Fibroblast of lung (primary cell): Measurements from ENCODE around the gene ETV6. TPM values are rescaled to one million over a fixed set of nuclear protein-coding genes. Genes with fewer than 3 reads are reported as not detected.

ENCODE experiments used
- DNase-seq, 2 donors: peaks; one replicate each; pipeline versions ENCODE4 v3.0.0 to v3.0.0-alpha.2; 2010; ENCODE audit warnings: low read depth in 2 of 2
- H2AFZ ChIP-seq: 2 replicates; pipeline ENCODE4 v1.5.1; 2012; ENCODE audit warnings: low read length, control low read depth, inconsistent platforms
- H3K27ac ChIP-seq: 2 replicates; pipeline ENCODE4 v1.5.1; 2011; ENCODE audit warnings: low read length, control low read depth; ENCODE audit not compliant: insufficient read depth
- H3K27me3 ChIP-seq: 2 replicates; pipeline ENCODE4 v1.5.1; 2011; ENCODE audit warnings: mild to moderate bottlenecking, low read length; ENCODE audit not compliant: control insufficient read depth, insufficient read depth
- H3K36me3 ChIP-seq: 2 replicates; pipeline ENCODE4 v1.5.1; 2011; ENCODE audit warnings: low read length; ENCODE audit not compliant: control insufficient read depth, insufficient read depth
- H3K4me1 ChIP-seq: 2 replicates; pipeline ENCODE4 v1.5.1; 2011; ENCODE audit warnings: low read length; ENCODE audit not compliant: control insufficient read depth, insufficient read depth; ENCODE audit errors: extremely low read depth
- H3K4me2 ChIP-seq: 2 replicates; pipeline ENCODE4 v1.5.1; 2011; ENCODE audit warnings: low read length, control low read depth; ENCODE audit not compliant: insufficient read depth; ENCODE audit errors: extremely low read depth
- H3K4me3 ChIP-seq, 4 experiments: fragments of 200-600 bp in 1 of 4; sonication (generic) in 1 of 4; replicated peaks in 1 of 4; 2 replicates each; pipeline ENCODE4 v1.5.1; 2011 to 2016; ENCODE audit warnings: low read length in 4 of 4, low read depth in 3 of 4, mild to moderate bottlenecking in 3 of 4, control low read depth in 2 of 4, inconsistent platforms in 1 of 4, mixed read lengths in 1 of 4; ENCODE audit not compliant: insufficient read depth in 1 of 4; ENCODE audit errors: control extremely low read depth in 1 of 4
- H3K79me2 ChIP-seq: 2 replicates; pipeline ENCODE4 v1.5.1; 2012; ENCODE audit warnings: mild to moderate bottlenecking, low read length, inconsistent platforms; ENCODE audit not compliant: control insufficient read depth, insufficient read depth
- H3K9ac ChIP-seq: 2 replicates; pipeline ENCODE4 v1.5.1; 2011; ENCODE audit warnings: mild to moderate bottlenecking, low read length, control low read depth; ENCODE audit not compliant: insufficient read depth
- H3K9me3 ChIP-seq: 2 replicates; pipeline ENCODE4 v1.5.1; 2012; ENCODE audit warnings: low read depth, low read length; ENCODE audit not compliant: control insufficient read depth, insufficient read depth
- H4K20me1 ChIP-seq: 2 replicates; pipeline ENCODE4 v1.5.1; 2011; ENCODE audit warnings: low read length; ENCODE audit not compliant: control insufficient read depth, insufficient read depth; ENCODE audit errors: extremely low read depth
- CTCF ChIP-seq, 2 donors: IDR thresholded peaks in 1 of 2; conservative IDR thresholded peaks in 1 of 2; 1 replicate in 1 of 2; 2 replicates in 1 of 2; pipeline ENCODE4 v1.5.1; 2011 to 2012; ENCODE audit warnings: low read length in 2 of 2, control low read depth in 1 of 2, inconsistent platforms in 1 of 2, low read depth in 1 of 2, mild to moderate bottlenecking in 1 of 2
- EZH2 ChIP-seq: IDR thresholded peaks from 2 replicates; pipeline ENCODE4 v1.5.1; 2012; ENCODE audit warnings: low read length, control low read depth, mild to moderate bottlenecking; ENCODE audit errors: missing control alignments
- polyA plus RNA-seq, 2 donors: library from polyadenylated mRNA; depleted of rRNA in 1 of 2; stranded (reverse) in 1 of 2; unstranded in 1 of 2; fragments of >200 nt; gene quantifications; 2 replicates each; pipeline ENCODE4 v1.2.1, GENCODE V29; 2011 to 2012; ENCODE audit warnings: missing spikeins in 1 of 2
- total RNA-seq: library from RNA; depleted of rRNA; stranded (reverse); fragments of >200 nt; gene quantifications from 2 replicates; pipeline ENCODE4 v1.2.1, GENCODE V29; 2014

Gene ETV6
- total and polyA plus RNA-seq, 2 donors (not counting 1 experiment from before 2014, with no cell fraction given): 4.3 to 8.9 TPM

- Histone ChIP-seq H3K4me3 (peak overlapping the region in 3 of 4 experiments; percentile 75 to 88 (median 87)), H3K4me2 (peak overlapping the region; percentile 89), H3K36me3 (no peaks in the 10 kb centered on the region), H4K20me1 (peaks cover 2% of the 10 kb centered on the region), H3K27me3 (no peaks in the 10 kb centered on the region), H3K9ac (no peak overlapping the region), H3K4me1 (no peaks in the 10 kb centered on the region), H3K9me3 (no peaks in the 10 kb centered on the region), H3K27ac (peak overlapping the region; percentile 88), H2AFZ (peak overlapping the region; percentile 30), H3K79me2 (peaks cover 49% of the 10 kb centered on the region)
- TF ChIP-seq EZH2: no peak
- DNase-seq: peak; percentile 23 to 65
These were observed 3.8 kb downstream of the ETV6 start for GRCh38 chr12:11653215-11653753.

GRCh38 chr12:11654338-11654737 is 4.9 kb downstream of the ETV6 start:
- no peak for DNase-seq
- no peaks in the 10 kb centered on the region for H3K27me3 ChIP-seq
- peaks cover 2% of the 10 kb centered on the region for H4K20me1 ChIP-seq
- no peak overlapping the region for H3K27ac ChIP-seq
- H2AFZ ChIP-seq: no peak overlapping the region
- H3K9me3 ChIP-seq: no peaks in the 10 kb centered on the region
- TF ChIP-seq EZH2: no peak
- no peak for TF ChIP-seq CTCF (conservative IDR thresholded peaks at IDR 0.05 in 1 of 2, IDR thresholded peaks at IDR 0.05 in 1 of 2; ENCODE audit: low read depth in 1 of 2, low read length in 2 of 2)
- no peaks in the 10 kb centered on the region for H3K4me1 ChIP-seq
- no peak overlapping the region for H3K4me3 ChIP-seq
- peaks cover 49% of the 10 kb centered on the region for H3K79me2 ChIP-seq
- no peaks in the 10 kb centered on the region for H3K36me3 ChIP-seq
- H3K4me2 ChIP-seq: no peak overlapping the region
- no peak overlapping the region for H3K9ac ChIP-seq

DNA sequence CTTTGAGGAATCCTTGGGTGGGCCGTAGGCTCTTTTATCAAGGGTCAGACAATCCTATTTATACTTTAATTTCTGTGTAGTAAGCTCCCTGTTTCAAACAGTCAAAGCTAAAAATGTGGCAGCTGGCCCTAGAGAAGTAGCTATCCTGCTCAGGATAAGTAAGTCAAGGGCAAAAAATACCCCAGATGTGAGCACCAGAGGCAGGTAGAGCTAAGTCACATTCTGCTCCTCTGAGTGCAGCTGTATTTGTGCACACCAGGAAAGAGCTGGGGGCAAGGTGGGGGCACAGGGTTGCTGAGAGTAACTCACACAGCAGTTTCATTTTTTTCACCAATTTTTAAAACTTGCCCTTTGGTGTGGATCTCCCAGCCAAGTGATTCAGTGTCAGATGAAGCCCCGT is 5.3 kb downstream of the ETV6 start:
- H3K4me1 ChIP-seq: no peaks in the 10 kb centered on the region
- H2AFZ ChIP-seq: no peak overlapping the region
- no peaks in the 10 kb centered on the region for H3K36me3 ChIP-seq
- no peak overlapping the region for H3K27ac ChIP-seq
- H3K9me3 ChIP-seq: no peaks in the 10 kb centered on the region
- TF ChIP-seq CTCF (conservative IDR thresholded peaks at IDR 0.05 in 1 of 2, IDR thresholded peaks at IDR 0.05 in 1 of 2; ENCODE audit: low read depth in 1 of 2, low read length in 2 of 2) (no peak), EZH2 (no peak)
- peaks cover 49% of the 10 kb centered on the region for H3K79me2 ChIP-seq
- H3K4me2 ChIP-seq: no peak overlapping the region
- peaks cover 2% of the 10 kb centered on the region for H4K20me1 ChIP-seq
- H3K4me3 ChIP-seq: no peak overlapping the region
- DNase-seq: no peak
- H3K9ac ChIP-seq: no peak overlapping the region
- no peaks in the 10 kb centered on the region for H3K27me3 ChIP-seq
